GM12872 (cell line): Measurements from ENCODE around the gene PTPRA.

Experiments used
- CTCF ChIP-seq: IDR thresholded peaks from 3 replicates; pipeline ENCODE4 v1.5.1; 2011; ENCODE audit warnings: low read depth, mild to moderate bottlenecking, low read length, moderate library complexity; ENCODE audit not compliant: insufficient read depth

Gene PTPRA

GRCh38 chr20:3070725-3071124 is 197.4 kb downstream of the PTPRA start:
- no peak for TF ChIP-seq CTCF

- no peak for TF ChIP-seq CTCF
Observed at GRCh38 chr20:3071266-3071609, 198.0 kb downstream of the PTPRA start.

GRCh38 chr20:3071610-3072529 is 198.6 kb downstream of the PTPRA start, which contains the start of gene OXT:
TSS of gene OXT (plus strand) at chr20:3071620. CDS start at chr20:3071656, 36 bp downstream.
- no peak for TF ChIP-seq CTCF

DNA sequence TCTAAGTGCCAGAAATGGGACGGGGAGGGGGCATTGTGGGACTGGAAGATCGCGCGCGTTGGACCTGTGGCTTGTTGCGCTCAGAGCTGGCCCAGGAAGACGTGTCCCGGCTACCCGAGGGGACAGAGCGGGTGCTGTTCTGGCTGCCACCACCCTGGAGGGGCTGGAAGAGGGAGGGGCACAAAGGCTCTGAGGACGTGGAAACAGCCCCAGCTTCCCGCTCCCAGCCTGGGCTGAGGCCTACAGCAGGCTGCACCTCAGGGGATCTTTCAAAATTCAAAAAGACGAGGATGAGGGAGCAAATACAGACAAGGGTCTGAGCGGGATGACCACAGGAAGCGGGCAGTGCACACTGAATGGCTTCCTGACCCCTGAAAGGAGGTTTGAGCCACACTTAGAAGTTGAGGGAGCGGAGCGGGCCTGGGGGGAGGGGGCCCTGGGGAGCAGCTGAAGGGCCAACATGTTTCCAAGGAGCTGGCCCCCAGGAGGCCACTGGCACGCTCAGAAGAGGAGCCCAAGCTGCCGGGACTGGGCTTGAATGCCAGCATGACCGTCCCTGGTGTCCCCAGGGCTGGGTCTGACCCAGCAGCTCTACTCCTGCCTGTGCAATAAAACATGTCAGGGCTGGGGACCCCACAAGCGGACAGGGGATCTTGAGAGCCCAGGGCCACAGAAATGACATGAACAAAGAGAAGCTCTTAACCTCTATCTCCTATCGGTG is 199.4 kb downstream of the PTPRA start:
- TF ChIP-seq CTCF, result no peak

GRCh38 chr20:3074812-3075211 is 201.5 kb downstream of the PTPRA start:
- no peak for TF ChIP-seq CTCF

GRCh38 chr20:3077618-3078134 is 204.4 kb downstream of the PTPRA start:
- TF ChIP-seq CTCF, result no peak

GRCh38 chr20:3080939-3081388 is 207.7 kb downstream of the PTPRA start:
- TF ChIP-seq CTCF, result no peak
